ENCODE results near the gene GSX1.
"Not testable (repeated sequence)": the region's sequence is repeated elsewhere in the genome, so short reads cannot be mapped to it uniquely, and the experiment has no call there.

The GSX1 gene

GRCh38 chr13:27794921-27795717 lies 2.8 kb downstream of the GSX1 start:
- DNase-seq: no peak

- DNase-seq: no peak
Measured at GRCh38 chr13:27795718-27796019, 3.4 kb downstream of the GSX1 start.

- DNase-seq: no peak
Measured at GRCh38 chr13:27796544-27797227, 4.4 kb downstream of the GSX1 start.

- no peak for DNase-seq
Measured at GRCh38 chr13:27797228-27797624, 4.9 kb downstream of the GSX1 start.

- DNase-seq: no peak
Measured at GRCh38 chr13:27806744-27807387, 14.6 kb downstream of the GSX1 start.

- DNase-seq: no peak
Measured at GRCh38 chr13:27808851-27809550, 16.7 kb downstream of the GSX1 start.

GRCh38 chr13:27810009-27810408 lies 17.7 kb downstream of the GSX1 start:
- DNase-seq: no peak

GRCh38 chr13:27810461-27810860 lies 18.2 kb downstream of the GSX1 start:
- DNase-seq: no peak

- DNase-seq: no peak
Measured at GRCh38 chr13:27813826-27814225, 21.5 kb downstream of the GSX1 start.

GRCh38 chr13:27817832-27818231 lies 25.5 kb downstream of the GSX1 start:
- DNase-seq: not testable (repeated sequence)

GRCh38 chr13:27820524-27821482 lies 28.5 kb downstream of the GSX1 start:
- no peak for DNase-seq

- no peak for DNase-seq
Measured at GRCh38 chr13:27821566-27821965, 29.3 kb downstream of the GSX1 start.

GRCh38 chr13:27822258-27822872 lies 30.1 kb downstream of the GSX1 start:
- DNase-seq: no peak

GRCh38 chr13:27822873-27823311 lies 30.6 kb downstream of the GSX1 start:
- DNase-seq: no peak

GRCh38 chr13:27824121-27824520 lies 31.8 kb downstream of the GSX1 start:
- no peak for DNase-seq

- DNase-seq: no peak
Measured at GRCh38 chr13:27825072-27825471, 32.8 kb downstream of the GSX1 start.

GRCh38 chr13:27826379-27827353 lies 34.4 kb downstream of the GSX1 start:
- DNase-seq: peak; percentile 70

- no peak for DNase-seq
Measured at GRCh38 chr13:27827646-27828045, 35.4 kb downstream of the GSX1 start.

- peak; percentile 17 for DNase-seq
Measured at GRCh38 chr13:27830010-27830409, 37.7 kb downstream of the GSX1 start.

GRCh38 chr13:27833206-27833605 lies 40.9 kb downstream of the GSX1 start:
- no peak for DNase-seq
